ENCODE data around the gene TRIP12. TPM values are rescaled to one million over a fixed set of nuclear protein-coding genes. Genes with fewer than 3 reads are reported as not detected.
"Not testable (repeated sequence)": the region's sequence is repeated elsewhere in the genome, so short reads cannot be mapped to it uniquely, and the experiment has no call there.

The TRIP12 gene
- total RNA-seq, 1 donor from 2014 or later: 215 TPM

- DNase-seq (ENCODE audit: extremely low read depth, low read depth, low spot score): no peak
Measured at GRCh38 chr2:229921101-229921891, 513 bp downstream of the TRIP12 start.

GRCh38 chr2:229920011-229920641 is 1.7 kb downstream of the TRIP12 start:
- DNase-seq (ENCODE audit: extremely low read depth, low read depth, low spot score): no peak

GRCh38 chr2:229917793-229918192 is 4.0 kb downstream of the TRIP12 start:
- no peak for DNase-seq (ENCODE audit: extremely low read depth, low read depth, low spot score)

GRCh38 chr2:229914171-229914570 is 7.6 kb downstream of the TRIP12 start:
- no peak for DNase-seq (ENCODE audit: extremely low read depth, low read depth, low spot score)

GRCh38 chr2:229910832-229911412 is 10.9 kb downstream of the TRIP12 start:
- no peak for DNase-seq (ENCODE audit: extremely low read depth, low read depth, low spot score)

GRCh38 chr2:229910147-229910831 is 11.5 kb downstream of the TRIP12 start:
- DNase-seq (ENCODE audit: extremely low read depth, low read depth, low spot score): no peak

GRCh38 chr2:229909090-229909489 is 12.7 kb downstream of the TRIP12 start:
- DNase-seq (ENCODE audit: extremely low read depth, low read depth, low spot score): no peak

- DNase-seq (ENCODE audit: extremely low read depth, low read depth, low spot score): no peak
Measured at GRCh38 chr2:229905601-229906000, 16.2 kb downstream of the TRIP12 start.

- DNase-seq (ENCODE audit: extremely low read depth, low read depth, low spot score): no peak
Measured at GRCh38 chr2:229903037-229903436, 18.8 kb downstream of the TRIP12 start.

- no peak for DNase-seq (ENCODE audit: extremely low read depth, low read depth, low spot score)
Measured at GRCh38 chr2:229901819-229902218, 20.0 kb downstream of the TRIP12 start.

- DNase-seq (ENCODE audit: extremely low read depth, low read depth, low spot score): not testable (repeated sequence)
Measured at GRCh38 chr2:229900514-229900913, 21.3 kb downstream of the TRIP12 start.

- no peak for DNase-seq (ENCODE audit: extremely low read depth, low read depth, low spot score)
Measured at GRCh38 chr2:229900012-229900411, 21.8 kb downstream of the TRIP12 start.

- no peak for DNase-seq (ENCODE audit: extremely low read depth, low read depth, low spot score)
Measured at GRCh38 chr2:229899604-229900003, 22.2 kb downstream of the TRIP12 start.

- DNase-seq (ENCODE audit: extremely low read depth, low read depth, low spot score): no peak
Measured at GRCh38 chr2:229896857-229897256, 25.0 kb downstream of the TRIP12 start.

- no peak for DNase-seq (ENCODE audit: extremely low read depth, low read depth, low spot score)
Measured at GRCh38 chr2:229889023-229889422, 32.8 kb downstream of the TRIP12 start.

- DNase-seq (ENCODE audit: extremely low read depth, low read depth, low spot score): no peak
Measured at GRCh38 chr2:229888031-229888430, 33.8 kb downstream of the TRIP12 start.

- DNase-seq (ENCODE audit: extremely low read depth, low read depth, low spot score): no peak
Measured at GRCh38 chr2:229887441-229887840, 34.4 kb downstream of the TRIP12 start.

GRCh38 chr2:229884775-229885699 is 36.8 kb downstream of the TRIP12 start:
- DNase-seq (ENCODE audit: extremely low read depth, low read depth, low spot score): no peak

- DNase-seq (ENCODE audit: extremely low read depth, low read depth, low spot score): no peak
Measured at GRCh38 chr2:229882583-229882982, 39.2 kb downstream of the TRIP12 start.

- no peak for DNase-seq (ENCODE audit: extremely low read depth, low read depth, low spot score)
Measured at GRCh38 chr2:229880892-229881586, 40.8 kb downstream of the TRIP12 start.

Data from glomerular endothelial cell (primary cell).